Measurements from ENCODE around the gene PRRT3.
"Not testable (repeated sequence)": the region's sequence is repeated elsewhere in the genome, so short reads cannot be mapped to it uniquely, and the experiment has no call there.

Gene PRRT3

DNA sequence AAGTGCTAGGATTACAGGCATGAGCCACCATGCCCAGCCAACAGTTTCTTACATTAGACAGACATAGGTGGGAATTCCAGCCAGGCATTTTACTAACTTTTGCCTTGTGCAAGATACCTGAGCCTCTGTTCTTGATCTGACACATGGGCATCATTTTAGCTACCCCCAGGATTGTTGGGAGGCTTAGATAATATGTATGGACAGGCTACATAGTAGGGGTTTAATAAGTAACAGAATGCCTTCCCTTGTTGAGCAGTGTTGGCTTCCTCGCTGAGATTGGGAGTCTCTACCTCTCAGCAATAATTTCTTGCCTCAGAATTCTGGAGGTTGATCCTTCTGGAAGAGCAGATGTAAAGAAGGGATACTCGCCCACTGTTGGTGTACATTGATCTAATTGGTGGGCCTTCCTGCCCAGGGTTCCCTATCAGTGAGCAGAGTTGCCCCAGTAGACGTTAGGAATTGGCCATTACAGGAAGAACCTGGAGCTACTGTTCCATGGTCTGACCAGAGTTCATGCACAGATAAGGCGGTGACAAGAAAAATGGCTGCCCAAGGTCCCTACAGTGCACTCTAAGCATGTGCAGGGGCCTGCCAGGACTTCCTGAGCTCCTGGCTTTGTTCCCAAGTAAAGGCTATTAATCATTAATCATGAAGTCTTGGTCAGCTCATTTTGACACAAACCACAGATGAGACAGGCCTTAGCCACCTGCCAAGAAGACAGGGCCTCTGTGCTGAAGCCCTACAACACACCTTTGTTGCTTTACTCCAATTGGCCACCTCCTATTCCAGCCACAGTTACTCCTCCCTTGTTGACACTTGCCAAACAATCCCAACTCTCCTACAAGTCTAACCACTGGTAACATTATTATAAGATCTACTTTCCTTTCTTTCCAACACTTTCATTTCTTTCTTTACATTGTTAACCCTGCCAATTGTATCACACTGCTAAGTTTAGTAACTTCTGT is 54.5 kb downstream of the PRRT3 start:
- DNase-seq = no peak

DNA sequence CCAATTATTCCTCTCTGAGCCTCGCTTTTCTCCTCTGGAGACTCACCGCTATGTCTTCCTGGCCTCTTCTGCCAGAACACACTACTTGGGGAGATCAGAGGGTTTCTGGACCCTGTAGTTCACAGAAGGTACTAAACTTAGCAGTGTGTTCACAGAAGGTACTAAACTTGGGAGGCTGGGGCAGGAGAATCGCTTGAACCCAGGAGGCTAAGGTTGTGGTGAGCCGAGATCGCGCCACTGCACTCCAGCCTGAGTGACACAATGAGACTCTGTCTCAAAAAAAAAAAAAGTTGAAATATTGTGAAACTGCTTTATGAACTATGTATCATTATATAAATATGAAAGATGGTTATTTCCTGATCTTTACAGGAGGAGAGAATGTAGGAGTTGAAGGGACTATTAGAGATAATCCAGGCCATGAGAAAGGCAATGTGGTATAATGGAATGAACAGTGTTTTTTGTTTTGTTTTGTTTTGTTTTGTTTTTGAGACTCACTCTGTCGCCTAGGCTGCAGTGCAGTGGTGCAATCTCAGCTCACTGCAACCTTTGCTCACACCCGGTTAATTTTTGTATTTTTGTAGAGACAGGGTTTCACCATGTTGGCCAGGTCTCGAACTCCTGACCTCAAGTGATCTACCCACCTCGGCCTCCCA is 55.3 kb downstream of the PRRT3 start:
- not testable (repeated sequence) for DNase-seq

DNA sequence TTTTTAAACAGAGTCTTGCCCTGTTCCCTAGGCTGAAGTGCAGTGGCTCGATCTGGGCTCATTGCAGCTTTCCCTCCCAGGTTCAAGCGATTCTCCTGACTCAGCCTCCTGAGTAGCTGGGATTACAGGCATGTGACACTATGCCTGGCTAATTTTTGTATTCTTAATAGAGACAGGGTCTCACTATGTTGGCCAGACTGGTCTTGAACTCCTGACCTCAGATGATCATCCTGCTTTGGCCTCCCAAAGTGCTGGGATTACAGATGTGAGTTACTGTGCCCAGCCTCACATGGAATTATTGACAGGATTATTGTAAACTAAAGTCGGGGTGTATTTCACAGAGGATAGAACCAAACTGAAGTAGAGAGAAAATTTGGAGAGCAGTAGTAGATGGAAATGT is 56.5 kb downstream of the PRRT3 start:
- DNase-seq = not testable (repeated sequence)

Data from cortex of kidney (tissue), 1 donor.